SK-N-SH (cell line): ENCODE data around the gene MN1. TPM values are rescaled to one million over a fixed set of nuclear protein-coding genes. Genes with fewer than 3 reads are reported as not detected.

Experiments
- CTCF ChIA-PET: fragments of 300-600, 350-600 bp; formaldehyde crosslinking; extraction: SDS; loops from one replicate; lab custom pipeline; 2021; lab: Yijun Ruan, JAX
- POLR2A ChIA-PET: fragments of 350-600 bp; sonication (Branson Sonifier 250); formaldehyde crosslinking; extraction: SDS; loops from one replicate; lab custom pipeline; 2020; ENCODE audit warnings: antibody characterized with exemption, inconsistent platforms; lab: Yijun Ruan, JAX
- DNase-seq: peaks from one replicate; pipeline ENCODE4 v3.0.0; 2012
- H2AFZ ChIP-seq: fragments of 200-600 bp; sonication (generic); 2 replicates; pipeline ENCODE4 v1.8.1; 2016; ENCODE audit warnings: antibody characterized with exemption, mild to moderate bottlenecking, low read depth
- H3F3A ChIP-seq: fragments of 200-600 bp; sonication (generic); replicated peaks from 2 replicates; pipeline ENCODE3; 2016; ENCODE audit warnings: antibody characterized with exemption, mild to moderate bottlenecking; ENCODE audit not compliant: insufficient read depth
- H3K27ac ChIP-seq, 2 experiments: fragments of 200-500 bp in 1 of 2; fragments of 200-600 bp in 1 of 2; sonication (Bioruptor generic) in 1 of 2; sonication (generic), shearing (Covaris generic) in 1 of 2; 2 replicates each; pipeline versions ENCODE4 v1.5.1 to v1.6.1; 2014 to 2016; ENCODE audit warnings: low read depth in 2 of 2, inconsistent platforms in 1 of 2, low read length in 1 of 2, mild to moderate bottlenecking in 1 of 2, mixed read lengths in 1 of 2
- H3K27me3 ChIP-seq: fragments of 200-600 bp; sonication (generic), shearing (Covaris generic); 2 replicates; pipeline ENCODE4 v1.6.1; 2016; ENCODE audit warnings: mixed run types; ENCODE audit not compliant: insufficient read depth
- H3K36me3 ChIP-seq, 2 experiments: fragments of 200-500 bp in 1 of 2; fragments of 200-600 bp in 1 of 2; sonication (Bioruptor generic) in 1 of 2; sonication (generic) in 1 of 2; replicated peaks in 1 of 2; 2 replicates each; pipeline versions ENCODE3 to v1.5.1; 2014 to 2016; ENCODE audit warnings: low read length in 1 of 2, mild to moderate bottlenecking in 1 of 2; ENCODE audit not compliant: insufficient read depth in 2 of 2, control insufficient read depth in 1 of 2
- H3K4me1 ChIP-seq, 2 experiments: fragments of 200-500 bp in 1 of 2; fragments of 200-600 bp in 1 of 2; sonication (Bioruptor generic) in 1 of 2; sonication (generic), shearing (Covaris generic) in 1 of 2; 2 replicates each; pipeline versions ENCODE4 v1.5.1 to v1.6.1; 2014 to 2016; ENCODE audit warnings: low read depth in 1 of 2, low read length in 1 of 2, mixed run types in 1 of 2; ENCODE audit not compliant: insufficient read depth in 2 of 2, control insufficient read depth in 1 of 2
- H3K4me2 ChIP-seq: fragments of 200-600 bp; sonication (generic), shearing (Covaris generic); 2 replicates; pipeline ENCODE4 v1.6.1; 2017; ENCODE audit warnings: mixed run types
- H3K4me3 ChIP-seq, 2 experiments: fragments of 200-500 bp in 1 of 2; fragments of 200-600 bp in 1 of 2; sonication (Bioruptor generic) in 1 of 2; sonication (generic), shearing (Covaris generic) in 1 of 2; 2 replicates each; pipeline versions ENCODE4 v1.5.1 to v1.8.1; 2014 to 2016; ENCODE audit warnings: low read depth in 2 of 2, inconsistent platforms in 1 of 2, low read length in 1 of 2, mild to moderate bottlenecking in 1 of 2, mixed read lengths in 1 of 2, moderate library complexity in 1 of 2
- H3K79me2 ChIP-seq: fragments of 200-600 bp; sonication (generic); 2 replicates; pipeline ENCODE4 v1.8.1; 2017; ENCODE audit warnings: mild to moderate bottlenecking; ENCODE audit not compliant: insufficient read depth
- H3K9ac ChIP-seq: fragments of 200-600 bp; sonication (generic); 2 replicates; pipeline ENCODE4 v1.6.1; 2017; ENCODE audit warnings: mixed run types
- H3K9me2 ChIP-seq: fragments of 200-600 bp; sonication (generic); 2 replicates; pipeline ENCODE4 v1.6.1; 2017; ENCODE audit warnings: mixed run types
- H3K9me3 ChIP-seq: fragments of 200-600 bp; sonication (generic); 2 replicates; pipeline ENCODE4 v1.6.1; 2017; ENCODE audit warnings: mixed run types, mild to moderate bottlenecking, moderate library complexity
- H4K20me1 ChIP-seq: fragments of 200-600 bp; sonication (generic); 2 replicates; pipeline ENCODE4 v1.6.1; 2017; ENCODE audit warnings: mild to moderate bottlenecking, mixed run types; ENCODE audit not compliant: insufficient read depth
- ELF1 ChIP-seq: IDR thresholded peaks from 2 replicates; pipeline ENCODE4 v1.4.0; 2012
- FOXM1 ChIP-seq: IDR thresholded peaks from 2 replicates; pipeline ENCODE4 v1.4.0; 2012; ENCODE audit warnings: low read depth, mild to moderate bottlenecking
- GABPA ChIP-seq: IDR thresholded peaks from 2 replicates; pipeline ENCODE4 v1.4.0; 2012; ENCODE audit warnings: low read depth, mild to moderate bottlenecking
- TAF1 ChIP-seq: IDR thresholded peaks from 2 replicates; pipeline ENCODE4 v1.6.1; 2012; ENCODE audit warnings: low read depth, mild to moderate bottlenecking, low read length, moderate library complexity, borderline replicate concordance
- TEAD4 ChIP-seq: IDR thresholded peaks from 2 replicates; pipeline ENCODE4 v1.4.0; 2012; ENCODE audit warnings: mild to moderate bottlenecking, borderline replicate concordance; ENCODE audit not compliant: insufficient read depth
- WGBS: methylation state at CpG from one replicate; pipeline ENCODE4 v1.1.6; 2017; ENCODE audit warnings: low lambda C conversion rate; 5-methylcytosine and 5-hydroxymethylcytosine counted together
- polyA plus RNA-seq, 3 experiments: library from polyadenylated mRNA; depleted of rRNA; stranded (reverse); fragments of >200 nt; gene quantifications; 2 replicates each; pipeline ENCODE4 v1.2.3, GENCODE V29; 2012
- TF ChIP-seq, protein P1 (sequence below): fragments of 150-350 bp; IDR thresholded peaks from 2 replicates; pipeline ENCODE4 v1.6.1; 2017; ENCODE audit warnings: antibody characterized with exemption, low read length, low read depth, borderline replicate concordance
- TF ChIP-seq, protein P2 (sequence below): IDR thresholded peaks from 2 replicates; pipeline ENCODE4; 2012
- TF ChIP-seq, protein P3 (sequence below): IDR thresholded peaks from 2 replicates; pipeline ENCODE4 v1.6.1; 2012; ENCODE audit warnings: mild to moderate bottlenecking, low read depth, low read length, moderate library complexity
- TF ChIP-seq, protein P4 (sequence below): IDR thresholded peaks from 2 replicates; pipeline ENCODE4 v1.4.0; 2012; ENCODE audit warnings: low read depth, borderline replicate concordance
- TF ChIP-seq, protein P5 (sequence below): fragments of 200-600 bp; sonication (generic); IDR thresholded peaks from 2 replicates; pipeline ENCODE4 v1.6.1; 2017; ENCODE audit warnings: antibody characterized with exemption, mild to moderate bottlenecking, moderate library complexity

Gene MN1
- polyA plus RNA-seq, 1 of the 3 experiments (the other 2 are of a cell fraction), result 0.20 TPM

DNA sequence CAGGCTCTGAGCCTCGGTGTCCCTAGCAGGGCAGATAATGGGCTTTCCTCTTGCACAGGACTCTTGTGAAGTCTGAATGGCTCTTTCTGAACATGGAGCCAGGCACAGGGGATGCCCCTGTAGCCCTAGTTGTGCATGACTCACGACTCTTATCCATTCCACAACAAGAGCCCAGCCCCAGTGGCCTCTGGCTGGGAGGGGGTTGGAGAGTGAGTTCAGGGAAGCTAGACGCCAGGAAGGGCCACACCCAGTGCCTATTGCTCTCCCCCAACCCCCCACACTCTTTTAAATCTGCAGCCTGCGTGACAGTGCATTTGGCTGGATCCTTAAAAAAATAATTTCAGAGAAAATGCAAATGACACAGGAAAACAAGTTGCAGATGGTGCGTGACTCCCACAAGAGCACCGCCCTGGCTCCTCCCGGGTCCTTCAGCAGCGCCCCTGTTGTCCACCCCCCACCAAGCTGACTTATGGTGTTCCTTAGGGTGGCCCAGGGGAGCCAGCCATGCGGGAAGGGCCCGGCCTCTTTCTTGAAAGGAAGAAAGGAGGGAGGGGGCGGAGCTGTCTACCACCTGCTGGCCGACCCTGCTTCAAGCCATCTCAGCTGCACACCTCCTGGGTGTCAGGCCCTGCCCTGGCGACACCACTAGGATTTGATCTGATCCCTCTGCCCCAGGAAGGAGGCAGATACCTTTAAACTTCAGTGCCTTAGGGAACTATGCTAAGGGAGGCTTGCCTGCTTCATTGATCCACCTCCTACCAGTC, 74.7 kb downstream of the MN1 start:
- no peaks in the 10 kb centered on the region for H4K20me1 ChIP-seq
- no peak overlapping the region for H3K27ac ChIP-seq
- H2AFZ ChIP-seq, result no peak overlapping the region
- H3K4me2 ChIP-seq, result no peak overlapping the region
- 48% methylated on average over 9 of the region's 13 CpGs for WGBS
- H3K9me3 ChIP-seq, result no peaks in the 10 kb centered on the region
- no peak overlapping the region for H3K4me3 ChIP-seq
- H3K9ac ChIP-seq, result no peak overlapping the region
- no peaks in the 10 kb centered on the region for H3K9me2 ChIP-seq
- POLR2A ChIA-PET, result no interaction called here
- TF ChIP-seq, protein P1, sequence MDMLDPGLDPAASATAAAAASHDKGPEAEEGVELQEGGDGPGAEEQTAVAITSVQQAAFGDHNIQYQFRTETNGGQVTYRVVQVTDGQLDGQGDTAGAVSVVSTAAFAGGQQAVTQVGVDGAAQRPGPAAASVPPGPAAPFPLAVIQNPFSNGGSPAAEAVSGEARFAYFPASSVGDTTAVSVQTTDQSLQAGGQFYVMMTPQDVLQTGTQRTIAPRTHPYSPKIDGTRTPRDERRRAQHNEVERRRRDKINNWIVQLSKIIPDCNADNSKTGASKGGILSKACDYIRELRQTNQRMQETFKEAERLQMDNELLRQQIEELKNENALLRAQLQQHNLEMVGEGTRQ, result no peak
- DNase-seq, result no peak
- H3K4me1 ChIP-seq, result peaks cover 0 to 11% of the 10 kb centered on the region in 2 experiments; a peak in 1 of 4 replicates
- H3F3A ChIP-seq, result no peaks in the 10 kb centered on the region
- H3K27me3 ChIP-seq, result 0 out of 2 replicates have a peak, but pooled peaks cover 3% of the 10 kb centered on the region
- CTCF ChIA-PET, result no interaction called here
- no peaks in the 10 kb centered on the region for H3K79me2 ChIP-seq
- no peaks in the 10 kb centered on the region for H3K36me3 ChIP-seq

DNA sequence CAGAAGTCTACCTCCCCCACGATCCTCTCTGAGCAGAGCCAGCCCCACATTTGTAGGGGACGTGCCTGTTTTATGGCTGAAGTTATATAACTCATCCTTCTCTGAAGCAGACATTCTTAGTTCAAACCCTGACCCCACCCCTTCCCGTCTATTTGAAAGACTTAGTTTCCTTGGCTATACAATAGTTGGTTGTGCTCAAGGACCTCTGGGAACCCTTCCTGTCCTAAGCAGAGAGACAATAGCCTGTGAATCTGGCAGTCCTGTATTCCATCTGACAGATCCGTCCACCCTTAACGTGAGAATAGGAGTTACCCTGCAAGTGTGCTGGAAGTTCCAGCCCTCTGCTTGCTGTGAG, 75.2 kb downstream of the MN1 start:
- TF ChIP-seq FOXM1 (no peak), ELF1 (no peak), TEAD4 (no peak), GABPA (no peak)
- TF ChIP-seq, protein P2, sequence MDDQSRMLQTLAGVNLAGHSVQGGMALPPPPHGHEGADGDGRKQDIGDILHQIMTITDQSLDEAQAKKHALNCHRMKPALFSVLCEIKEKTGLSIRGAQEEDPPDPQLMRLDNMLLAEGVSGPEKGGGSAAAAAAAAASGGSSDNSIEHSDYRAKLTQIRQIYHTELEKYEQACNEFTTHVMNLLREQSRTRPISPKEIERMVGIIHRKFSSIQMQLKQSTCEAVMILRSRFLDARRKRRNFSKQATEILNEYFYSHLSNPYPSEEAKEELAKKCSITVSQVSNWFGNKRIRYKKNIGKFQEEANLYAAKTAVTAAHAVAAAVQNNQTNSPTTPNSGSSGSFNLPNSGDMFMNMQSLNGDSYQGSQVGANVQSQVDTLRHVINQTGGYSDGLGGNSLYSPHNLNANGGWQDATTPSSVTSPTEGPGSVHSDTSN, result no peak
- TF ChIP-seq, all 33 proteins: peak for 0
- Histone ChIP-seq H3F3A (no peaks in the 10 kb centered on the region), H3K9me3 (no peaks in the 10 kb centered on the region), H2AFZ (no peak overlapping the region), H3K27me3 (no peaks in the 10 kb centered on the region), H4K20me1 (no peaks in the 10 kb centered on the region), H3K27ac (no peak overlapping the region), H3K4me3 (no peak overlapping the region), H3K36me3 (no peaks in the 10 kb centered on the region), H3K4me1 (peaks cover 0 to 11% of the 10 kb centered on the region in 2 experiments; a peak in 1 of 4 replicates), H3K9me2 (no peaks in the 10 kb centered on the region), H3K4me2 (no peak overlapping the region), H3K79me2 (no peaks in the 10 kb centered on the region), H3K9ac (no peak overlapping the region)
- ChIA-PET CTCF (no interaction called here), POLR2A (no interaction called here)
- no peak for DNase-seq
- 62% methylated on average over 5 of the region's 5 CpGs for WGBS

DNA sequence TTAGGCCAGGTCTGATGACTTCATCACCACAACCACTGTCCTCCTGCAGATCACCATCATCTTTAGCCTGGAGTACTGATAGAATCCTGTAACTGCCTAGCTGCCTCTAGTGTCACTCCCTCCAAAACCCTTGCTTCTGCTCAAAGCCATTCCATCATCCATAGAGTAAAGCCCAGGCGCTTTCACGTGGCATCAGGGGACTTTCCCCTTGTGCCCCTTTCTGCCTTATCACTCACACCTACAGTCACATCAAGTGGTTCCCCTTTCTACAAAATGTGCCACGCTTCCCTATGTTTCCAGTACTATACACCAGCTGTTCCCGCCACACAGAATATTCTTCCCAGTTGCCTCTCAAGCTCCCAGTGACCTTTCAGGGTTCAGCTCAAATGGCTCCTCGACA, 75.9 kb downstream of the MN1 start:
- Histone ChIP-seq H4K20me1 (no peaks in the 10 kb centered on the region), H3K4me2 (no peak overlapping the region), H2AFZ (no peak overlapping the region), H3K9me3 (no peaks in the 10 kb centered on the region), H3K36me3 (no peaks in the 10 kb centered on the region), H3K27me3 (no peaks in the 10 kb centered on the region), H3K4me1 (peaks cover 3 to 11% of the 10 kb centered on the region in 2 experiments; a peak in 2 of 4 replicates), H3K79me2 (no peaks in the 10 kb centered on the region), H3K9me2 (no peaks in the 10 kb centered on the region), H3F3A (peaks cover 3% of the 10 kb centered on the region), H3K27ac (no peak overlapping the region), H3K9ac (no peak overlapping the region), H3K4me3 (no peak overlapping the region)
- POLR2A ChIA-PET, result no interaction called here
- DNase-seq, result no peak
- 75% methylated on average over 5 of the region's 5 CpGs for WGBS
- CTCF ChIA-PET, result interaction anchor here (1.4 kb wide), 1 partner anchor 23 kb away, joined by 3 read pairs; no protein-coding TSS in a partner anchor
- TF ChIP-seq, protein P3, sequence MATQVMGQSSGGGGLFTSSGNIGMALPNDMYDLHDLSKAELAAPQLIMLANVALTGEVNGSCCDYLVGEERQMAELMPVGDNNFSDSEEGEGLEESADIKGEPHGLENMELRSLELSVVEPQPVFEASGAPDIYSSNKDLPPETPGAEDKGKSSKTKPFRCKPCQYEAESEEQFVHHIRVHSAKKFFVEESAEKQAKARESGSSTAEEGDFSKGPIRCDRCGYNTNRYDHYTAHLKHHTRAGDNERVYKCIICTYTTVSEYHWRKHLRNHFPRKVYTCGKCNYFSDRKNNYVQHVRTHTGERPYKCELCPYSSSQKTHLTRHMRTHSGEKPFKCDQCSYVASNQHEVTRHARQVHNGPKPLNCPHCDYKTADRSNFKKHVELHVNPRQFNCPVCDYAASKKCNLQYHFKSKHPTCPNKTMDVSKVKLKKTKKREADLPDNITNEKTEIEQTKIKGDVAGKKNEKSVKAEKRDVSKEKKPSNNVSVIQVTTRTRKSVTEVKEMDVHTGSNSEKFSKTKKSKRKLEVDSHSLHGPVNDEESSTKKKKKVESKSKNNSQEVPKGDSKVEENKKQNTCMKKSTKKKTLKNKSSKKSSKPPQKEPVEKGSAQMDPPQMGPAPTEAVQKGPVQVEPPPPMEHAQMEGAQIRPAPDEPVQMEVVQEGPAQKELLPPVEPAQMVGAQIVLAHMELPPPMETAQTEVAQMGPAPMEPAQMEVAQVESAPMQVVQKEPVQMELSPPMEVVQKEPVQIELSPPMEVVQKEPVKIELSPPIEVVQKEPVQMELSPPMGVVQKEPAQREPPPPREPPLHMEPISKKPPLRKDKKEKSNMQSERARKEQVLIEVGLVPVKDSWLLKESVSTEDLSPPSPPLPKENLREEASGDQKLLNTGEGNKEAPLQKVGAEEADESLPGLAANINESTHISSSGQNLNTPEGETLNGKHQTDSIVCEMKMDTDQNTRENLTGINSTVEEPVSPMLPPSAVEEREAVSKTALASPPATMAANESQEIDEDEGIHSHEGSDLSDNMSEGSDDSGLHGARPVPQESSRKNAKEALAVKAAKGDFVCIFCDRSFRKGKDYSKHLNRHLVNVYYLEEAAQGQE, result no peak
- TF ChIP-seq, protein P4, sequence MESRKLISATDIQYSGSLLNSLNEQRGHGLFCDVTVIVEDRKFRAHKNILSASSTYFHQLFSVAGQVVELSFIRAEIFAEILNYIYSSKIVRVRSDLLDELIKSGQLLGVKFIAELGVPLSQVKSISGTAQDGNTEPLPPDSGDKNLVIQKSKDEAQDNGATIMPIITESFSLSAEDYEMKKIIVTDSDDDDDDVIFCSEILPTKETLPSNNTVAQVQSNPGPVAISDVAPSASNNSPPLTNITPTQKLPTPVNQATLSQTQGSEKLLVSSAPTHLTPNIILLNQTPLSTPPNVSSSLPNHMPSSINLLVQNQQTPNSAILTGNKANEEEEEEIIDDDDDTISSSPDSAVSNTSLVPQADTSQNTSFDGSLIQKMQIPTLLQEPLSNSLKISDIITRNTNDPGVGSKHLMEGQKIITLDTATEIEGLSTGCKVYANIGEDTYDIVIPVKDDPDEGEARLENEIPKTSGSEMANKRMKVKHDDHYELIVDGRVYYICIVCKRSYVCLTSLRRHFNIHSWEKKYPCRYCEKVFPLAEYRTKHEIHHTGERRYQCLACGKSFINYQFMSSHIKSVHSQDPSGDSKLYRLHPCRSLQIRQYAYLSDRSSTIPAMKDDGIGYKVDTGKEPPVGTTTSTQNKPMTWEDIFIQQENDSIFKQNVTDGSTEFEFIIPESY, result no peak
- TF ChIP-seq, protein P5, sequence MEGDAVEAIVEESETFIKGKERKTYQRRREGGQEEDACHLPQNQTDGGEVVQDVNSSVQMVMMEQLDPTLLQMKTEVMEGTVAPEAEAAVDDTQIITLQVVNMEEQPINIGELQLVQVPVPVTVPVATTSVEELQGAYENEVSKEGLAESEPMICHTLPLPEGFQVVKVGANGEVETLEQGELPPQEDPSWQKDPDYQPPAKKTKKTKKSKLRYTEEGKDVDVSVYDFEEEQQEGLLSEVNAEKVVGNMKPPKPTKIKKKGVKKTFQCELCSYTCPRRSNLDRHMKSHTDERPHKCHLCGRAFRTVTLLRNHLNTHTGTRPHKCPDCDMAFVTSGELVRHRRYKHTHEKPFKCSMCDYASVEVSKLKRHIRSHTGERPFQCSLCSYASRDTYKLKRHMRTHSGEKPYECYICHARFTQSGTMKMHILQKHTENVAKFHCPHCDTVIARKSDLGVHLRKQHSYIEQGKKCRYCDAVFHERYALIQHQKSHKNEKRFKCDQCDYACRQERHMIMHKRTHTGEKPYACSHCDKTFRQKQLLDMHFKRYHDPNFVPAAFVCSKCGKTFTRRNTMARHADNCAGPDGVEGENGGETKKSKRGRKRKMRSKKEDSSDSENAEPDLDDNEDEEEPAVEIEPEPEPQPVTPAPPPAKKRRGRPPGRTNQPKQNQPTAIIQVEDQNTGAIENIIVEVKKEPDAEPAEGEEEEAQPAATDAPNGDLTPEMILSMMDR, result no peak
- TF ChIP-seq TAF1, result no peak
